Gastroesophageal sphincter (tissue), 4 donors: Measurements from ENCODE around the gene PLEKHM3. TPM values are rescaled to one million over a fixed set of nuclear protein-coding genes. Genes with fewer than 3 reads are reported as not detected.

ENCODE experiments used
- ATAC-seq: fragments of 150-250 bp; one replicate; pipeline ENCODE4 v1.9.1; 2016; ENCODE audit warnings: mild to moderate bottlenecking, moderate library complexity
- H3K27ac ChIP-seq, 4 donors: fragments of 200-600 bp; sonication (generic) in 3 of 4; 1 replicate in 3 of 4; 2 replicates in 1 of 4; pipeline ENCODE4 v1.5.1; 2016 to 2019
- H3K27me3 ChIP-seq: fragments of 200-600 bp; sonication (generic); one replicate; pipeline ENCODE4 v1.5.1; 2019
- H3K36me3 ChIP-seq, 2 donors: fragments of 200-600 bp; sonication (generic); one replicate each; pipeline ENCODE4 v1.5.1; 2019; ENCODE audit warnings: control low read depth in 1 of 2
- H3K4me1 ChIP-seq, 3 donors: fragments of 200-600 bp; sonication (generic); 1 replicate in 2 of 3; 2 replicates in 1 of 3; pipeline ENCODE4 v1.5.1; 2016 to 2019; ENCODE audit warnings: control low read depth in 2 of 3
- H3K4me3 ChIP-seq, 2 donors: fragments of 200-600 bp; sonication (generic); one replicate each; pipeline ENCODE4 v1.5.1; 2019; ENCODE audit warnings: mild to moderate bottlenecking in 1 of 2, moderate library complexity in 1 of 2
- H3K9me3 ChIP-seq, 3 donors: fragments of 200-600 bp; sonication (generic); one replicate each; pipeline ENCODE4 v1.5.1; 2017 to 2019; ENCODE audit warnings: control low read depth in 2 of 3
- CTCF ChIP-seq, 4 experiments: fragments of 200-600 bp in 2 of 4; fragments of 450-650 bp in 2 of 4; sonication (generic) in 1 of 4; IDR thresholded peaks; one replicate each; pipeline ENCODE4 v1.5.1; 2017 to 2019; ENCODE audit warnings: antibody characterized with exemption in 4 of 4, mild to moderate bottlenecking in 2 of 4, moderate library complexity in 2 of 4
- EP300 ChIP-seq: sonication (generic); formaldehyde crosslinking; IDR thresholded peaks from one replicate; pipeline ENCODE4 v1.6.1; 2017; ENCODE audit warnings: antibody characterized with exemption, mild to moderate bottlenecking
- POLR2A ChIP-seq, 2 donors: fragments of 450-650 bp; IDR thresholded peaks; one replicate each; pipeline ENCODE4 v1.6.1; 2017; ENCODE audit warnings: antibody characterized with exemption in 2 of 2, mild to moderate bottlenecking in 2 of 2, moderate library complexity in 1 of 2
- POLR2AphosphoS5 ChIP-seq: sonication (generic); formaldehyde crosslinking; IDR thresholded peaks from one replicate; pipeline ENCODE4 v1.6.1; 2017; ENCODE audit warnings: antibody characterized with exemption
- WGBS, 2 donors: methylation state at CpG; one replicate each; pipeline ENCODE4 v1.1.5; 2018; ENCODE audit warnings: low coverage in 1 of 2; 5-methylcytosine and 5-hydroxymethylcytosine counted together
- total RNA-seq, 4 donors: library from RNA; depleted of rRNA; stranded (reverse); fragments of >200 nt; gene quantifications; one replicate each; pipeline ENCODE4 v1.1.0, GENCODE V29; 2016

The PLEKHM3 gene
- total RNA-seq, 4 donors from 2014 or later: 21.4 to 35.5 (median 29.7) TPM

- ATAC-seq: no peak
- no peaks in the 10 kb centered on the region for H3K9me3 ChIP-seq
- no peaks in the 10 kb centered on the region for H3K4me1 ChIP-seq
- WGBS, 2 donors: 64 to 79% methylated on average over 4 of the region's 4 CpGs
- H3K4me3 ChIP-seq: no peak overlapping the region
- H3K27me3 ChIP-seq: no peaks in the 10 kb centered on the region
- no peak overlapping the region for H3K27ac ChIP-seq
- H3K36me3 ChIP-seq: no peaks in the 10 kb centered on the region
- TF ChIP-seq POLR2A (IDR thresholded peaks at IDR 0.05) (no peak), POLR2AphosphoS5 (no peak), EP300 (no peak), CTCF (IDR thresholded peaks at IDR 0.05) (no peak)
Observed at GRCh38 chr2:208066016-208066415, 40.7 kb upstream of the PLEKHM3 start.

GRCh38 chr2:208065476-208065875 lies 40.1 kb upstream of the PLEKHM3 start:
- H3K36me3 ChIP-seq: no peaks in the 10 kb centered on the region
- no peaks in the 10 kb centered on the region for H3K4me1 ChIP-seq

GRCh38 chr2:208064220-208064961 lies 39.1 kb upstream of the PLEKHM3 start:
- 62 to 80% methylated on average over 2 to 8 of the region's 8 CpGs for WGBS, 2 donors
- no peaks in the 10 kb centered on the region for H3K9me3 ChIP-seq
- no peak overlapping the region for H3K4me3 ChIP-seq
- no peaks in the 10 kb centered on the region for H3K4me1 ChIP-seq
- H3K27ac ChIP-seq: no peak overlapping the region
- peaks cover 3% of the 10 kb centered on the region for H3K27me3 ChIP-seq
- ATAC-seq: no peak
- TF ChIP-seq CTCF (IDR thresholded peaks at IDR 0.05) (no peak), POLR2A (IDR thresholded peaks at IDR 0.05) (no peak), EP300 (no peak), POLR2AphosphoS5 (no peak)
- H3K36me3 ChIP-seq: no peaks in the 10 kb centered on the region

More at GRCh38 chr2:208065476-208065875, 40.1 kb upstream of the PLEKHM3 start:
- Histone ChIP-seq H3K27me3 (no peaks in the 10 kb centered on the region), H3K9me3 (no peaks in the 10 kb centered on the region), H3K27ac (no peak overlapping the region), H3K4me3 (no peak overlapping the region)
- TF ChIP-seq POLR2AphosphoS5 (no peak), CTCF (IDR thresholded peaks at IDR 0.05) (no peak), POLR2A (IDR thresholded peaks at IDR 0.05) (no peak), EP300 (no peak)
- WGBS, 2 donors: 71 to 76% methylated on average over 4 to 5 of the region's 5 CpGs
- ATAC-seq: no peak

- peaks cover 3% of the 10 kb centered on the region for H3K27me3 ChIP-seq
- no peak for ATAC-seq
- no peaks in the 10 kb centered on the region for H3K4me1 ChIP-seq
- no peaks in the 10 kb centered on the region for H3K36me3 ChIP-seq
- H3K27ac ChIP-seq: no peak overlapping the region
- 54 to 66% methylated on average over 2 of the region's 2 CpGs for WGBS, 2 donors
- no peaks in the 10 kb centered on the region for H3K9me3 ChIP-seq
- H3K4me3 ChIP-seq: no peak overlapping the region
- TF ChIP-seq POLR2A (IDR thresholded peaks at IDR 0.05) (no peak), POLR2AphosphoS5 (no peak), EP300 (no peak), CTCF (IDR thresholded peaks at IDR 0.05) (no peak)
Observed at GRCh38 chr2:208062961-208063360, 37.6 kb upstream of the PLEKHM3 start.

- TF ChIP-seq EP300: no peak
- no peak for TF ChIP-seq POLR2A (IDR thresholded peaks at IDR 0.05)
- TF ChIP-seq POLR2AphosphoS5: no peak
- TF ChIP-seq CTCF (IDR thresholded peaks at IDR 0.05): peak in 1 of 4 experiments; percentile 26
- no peak for ATAC-seq
- Histone ChIP-seq H3K9me3 (no peaks in the 10 kb centered on the region), H3K4me1 (no peaks in the 10 kb centered on the region), H3K36me3 (no peaks in the 10 kb centered on the region), H3K27me3 (peaks cover 3% of the 10 kb centered on the region), H3K4me3 (no peak overlapping the region), H3K27ac (no peak overlapping the region)
- 47 to 49% methylated on average over 4 of the region's 4 CpGs for WGBS, 2 donors
Observed at GRCh38 chr2:208062113-208062512, 36.8 kb upstream of the PLEKHM3 start.
